B cell (primary cell): Measurements from ENCODE around the gene GKAP1. TPM values are rescaled to one million over a fixed set of nuclear protein-coding genes. Genes with fewer than 3 reads are reported as not detected.

ENCODE experiments used
- ATAC-seq: fragments of 200-7000 bp; cut with Tn5 transposase; one replicate; pipeline ENCODE4 v1.10.0; 2021; ENCODE audit warnings: low read depth, mild to moderate bottlenecking, moderate number of reproducible peaks, moderate library complexity
- CTCF ChIA-PET: fragments of 350-600 bp; sonication (Branson Sonifier 250); formaldehyde crosslinking; loops from one replicate; lab custom pipeline; 2021; ENCODE audit warnings: antibody characterized with exemption, inconsistent platforms; lab: Charles Lee
- POLR2A ChIA-PET: fragments of 350-600 bp; sonication (Branson Sonifier 250); formaldehyde crosslinking; loops from one replicate; lab custom pipeline; 2021; ENCODE audit warnings: antibody characterized with exemption; lab: Charles Lee
- DNase-seq: peaks from one replicate; pipeline ENCODE4 v3.0.0; 2013
- H2AFZ ChIP-seq: 2 replicates; pipeline ENCODE4 v1.6.1; 2012; ENCODE audit warnings: mild to moderate bottlenecking, low read depth, low read length; ENCODE audit not compliant: insufficient read depth, poor library complexity, severe bottlenecking
- H3K27ac ChIP-seq, 2 donors: 1 replicate in 1 of 2; 2 replicates in 1 of 2; pipeline ENCODE4 v1.5.1; 2012 to 2013; ENCODE audit warnings: low read length in 2 of 2, mild to moderate bottlenecking in 2 of 2, moderate library complexity in 1 of 2
- H3K27me3 ChIP-seq, 4 experiments: fragments of 200-600 bp in 1 of 4; sonication (generic) in 1 of 4; replicated peaks in 1 of 4; 1 replicate in 2 of 4; 2 replicates in 2 of 4; pipeline versions ENCODE4 v1.6.1 to v1.7.0; 2013 to 2016; ENCODE audit warnings: low read length in 3 of 4, mild to moderate bottlenecking in 2 of 4, mixed read lengths in 1 of 4, moderate library complexity in 1 of 4; ENCODE audit not compliant: insufficient read depth in 4 of 4, control insufficient read depth in 3 of 4; ENCODE audit errors: control extremely low read depth in 1 of 4
- H3K36me3 ChIP-seq, 2 experiments: replicated peaks in 1 of 2; 1 replicate in 1 of 2; 2 replicates in 1 of 2; pipeline versions ENCODE4 v1.6.1 to v1.7.1; 2013; ENCODE audit warnings: low read length in 1 of 2; ENCODE audit not compliant: insufficient read depth in 2 of 2, control insufficient read depth in 1 of 2; ENCODE audit errors: control extremely low read depth in 1 of 2, extremely low read depth in 1 of 2
- H3K4me1 ChIP-seq, 2 donors: fragments of 200-600 bp in 1 of 2; sonication (generic) in 1 of 2; 1 replicate in 1 of 2; 2 replicates in 1 of 2; pipeline versions ENCODE4 v1.5.1 to v1.6.1; 2013 to 2017; ENCODE audit warnings: low read length in 2 of 2; ENCODE audit not compliant: control insufficient read depth in 2 of 2, insufficient read depth in 2 of 2
- H3K4me2 ChIP-seq: replicated peaks from 2 replicates; pipeline ENCODE3; 2012; ENCODE audit warnings: mild to moderate bottlenecking, low read depth, low read length; ENCODE audit not compliant: poor library complexity, severe bottlenecking
- H3K4me3 ChIP-seq, 5 experiments: fragments of 200-600 bp in 1 of 5; sonication (generic) in 1 of 5; 1 replicate in 3 of 5; 2 replicates in 2 of 5; pipeline versions ENCODE4 v1.5.1 to v1.7.0; 2011 to 2016; ENCODE audit warnings: low read length in 4 of 5, mild to moderate bottlenecking in 4 of 5, low read depth in 2 of 5, control low read depth in 1 of 5, moderate library complexity in 1 of 5; ENCODE audit not compliant: insufficient read depth in 1 of 5; ENCODE audit errors: control extremely low read depth in 1 of 5, extremely low read depth in 1 of 5
- H3K79me2 ChIP-seq: fragments of 200-600 bp; sonication (generic); one replicate; pipeline ENCODE4 v1.6.0; 2016; ENCODE audit warnings: low read length; ENCODE audit not compliant: control insufficient read depth, insufficient read depth
- H3K9ac ChIP-seq: fragments of 200-600 bp; sonication (generic); 2 replicates; pipeline ENCODE4 v1.6.1; 2017; ENCODE audit warnings: mild to moderate bottlenecking, low read length, moderate library complexity
- H3K9me3 ChIP-seq, 3 donors: one replicate each; pipeline versions ENCODE4 v1.6.1 to v1.7.1; 2013; ENCODE audit warnings: low read length in 2 of 3; ENCODE audit not compliant: control insufficient read depth in 2 of 3, insufficient read depth in 1 of 3; ENCODE audit errors: control extremely low read depth in 1 of 3
- H4K20me1 ChIP-seq: 2 replicates; pipeline ENCODE4 v1.6.0; 2012; ENCODE audit warnings: mild to moderate bottlenecking, low read length; ENCODE audit not compliant: insufficient read depth, control insufficient read depth, poor library complexity, severe bottlenecking
- H3K27ac Mint-ChIP-seq: one replicate; pipeline ENCODE4 v1.8.0; 2021; ENCODE audit warnings: mixed read lengths
- H3K27me3 Mint-ChIP-seq: one replicate; pipeline ENCODE4 v1.8.0; 2021; ENCODE audit warnings: mixed read lengths
- H3K4me1 Mint-ChIP-seq: one replicate; pipeline ENCODE4 v1.8.0; 2021; ENCODE audit warnings: mixed read lengths
- H3K4me3 Mint-ChIP-seq: one replicate; pipeline ENCODE4 v1.8.0; 2021; ENCODE audit warnings: mixed read lengths
- H3K9me3 Mint-ChIP-seq: one replicate; pipeline ENCODE4 v1.8.0; 2022; ENCODE audit warnings: mixed read lengths; ENCODE audit not compliant: insufficient read depth
- EZH2 ChIP-seq: IDR thresholded peaks from 2 replicates; pipeline ENCODE4 v1.6.1; 2012; ENCODE audit warnings: borderline replicate concordance, low read depth, mild to moderate bottlenecking, moderate library complexity, low read length; ENCODE audit not compliant: insufficient read depth, poor library complexity, severe bottlenecking
- WGBS: methylation state at CpG from one replicate; pipeline ENCODE4 v1.1.5; 2013; ENCODE audit warnings: missing lambda C conversion rate; ENCODE audit not compliant: insufficient coverage; 5-methylcytosine and 5-hydroxymethylcytosine counted together
- intact Hi-C: fragments of 100-400 bp; cut with micrococcal nuclease; formaldehyde crosslinking; loops from one replicate; pipeline ENCODE4 v1.10.0; 2022
- polyA plus RNA-seq: library from polyadenylated mRNA; depleted of rRNA; stranded (reverse); fragments of >200 nt; gene quantifications from 2 replicates; pipeline ENCODE4 v1.2.3, GENCODE V29; 2012
- total RNA-seq, 2 donors: library from RNA; stranded (reverse); fragments of 120-200 nt in 1 of 2; gene quantifications; 1 replicate in 1 of 2; 2 replicates in 1 of 2; pipeline versions ENCODE4 v1.2.3 to v1.2.4, GENCODE V29; 2013 to 2022
- TF ChIP-seq, protein P1 (sequence below): fragments of 200-600 bp; IDR thresholded peaks from one replicate; pipeline ENCODE4 v1.8.0; 2022; ENCODE audit warnings: antibody characterized with exemption, mild to moderate bottlenecking

The GKAP1 gene
- total and polyA plus RNA-seq, 2 donors (not counting 1 experiment from before 2014, with no cell fraction given), result 2.7 to 23.1 TPM

DNA sequence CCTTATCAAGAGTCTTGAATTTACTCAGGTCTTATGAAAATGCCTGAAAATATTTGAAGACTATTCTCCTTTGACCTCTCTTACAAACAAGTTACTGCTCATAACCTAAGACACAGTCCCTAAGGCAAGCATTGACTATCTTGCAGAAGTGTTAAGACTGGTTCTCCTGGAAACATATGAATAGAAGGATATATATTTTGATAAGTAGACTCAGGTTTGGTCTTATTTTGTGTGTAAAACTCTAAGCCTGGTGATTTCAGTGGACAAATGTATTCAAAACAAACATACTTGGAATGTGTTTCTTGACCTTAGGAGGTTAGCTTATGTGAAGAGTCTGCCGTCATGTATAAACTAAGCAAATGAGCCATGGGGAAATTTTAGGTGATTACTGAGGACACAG lies 102.3 kb downstream of the GKAP1 start:
- Mint-ChIP-seq H3K27me3 (no peaks in the 10 kb centered on the region), H3K4me3 (no peak overlapping the region), H3K27ac (no peak overlapping the region), H3K4me1 (peaks cover 4% of the 10 kb centered on the region), H3K9me3 (no peaks in the 10 kb centered on the region)
- POLR2A ChIA-PET, result no interaction called here
- CTCF ChIA-PET, result no interaction called here
- H3K36me3 ChIP-seq, result no peaks in the 10 kb centered on the region
- intact Hi-C loops, result no loop called here
- H3K9me3 ChIP-seq, result no peaks in the 10 kb centered on the region
- ATAC-seq, result no peak
- H2AFZ ChIP-seq, result no peak overlapping the region
- no peaks in the 10 kb centered on the region for H4K20me1 ChIP-seq
- H3K27me3 ChIP-seq, result no peaks in the 10 kb centered on the region
- TF ChIP-seq EZH2, result no peak
- TF ChIP-seq, protein P1, sequence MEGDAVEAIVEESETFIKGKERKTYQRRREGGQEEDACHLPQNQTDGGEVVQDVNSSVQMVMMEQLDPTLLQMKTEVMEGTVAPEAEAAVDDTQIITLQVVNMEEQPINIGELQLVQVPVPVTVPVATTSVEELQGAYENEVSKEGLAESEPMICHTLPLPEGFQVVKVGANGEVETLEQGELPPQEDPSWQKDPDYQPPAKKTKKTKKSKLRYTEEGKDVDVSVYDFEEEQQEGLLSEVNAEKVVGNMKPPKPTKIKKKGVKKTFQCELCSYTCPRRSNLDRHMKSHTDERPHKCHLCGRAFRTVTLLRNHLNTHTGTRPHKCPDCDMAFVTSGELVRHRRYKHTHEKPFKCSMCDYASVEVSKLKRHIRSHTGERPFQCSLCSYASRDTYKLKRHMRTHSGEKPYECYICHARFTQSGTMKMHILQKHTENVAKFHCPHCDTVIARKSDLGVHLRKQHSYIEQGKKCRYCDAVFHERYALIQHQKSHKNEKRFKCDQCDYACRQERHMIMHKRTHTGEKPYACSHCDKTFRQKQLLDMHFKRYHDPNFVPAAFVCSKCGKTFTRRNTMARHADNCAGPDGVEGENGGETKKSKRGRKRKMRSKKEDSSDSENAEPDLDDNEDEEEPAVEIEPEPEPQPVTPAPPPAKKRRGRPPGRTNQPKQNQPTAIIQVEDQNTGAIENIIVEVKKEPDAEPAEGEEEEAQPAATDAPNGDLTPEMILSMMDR, result no peak
- H3K4me1 ChIP-seq, result no peaks in the 10 kb centered on the region
- no peak for DNase-seq
- H3K79me2 ChIP-seq, result no peaks in the 10 kb centered on the region
- no peak overlapping the region for H3K27ac ChIP-seq
- no peak overlapping the region for H3K9ac ChIP-seq
- H3K4me2 ChIP-seq, result no peak overlapping the region
- no peak overlapping the region for H3K4me3 ChIP-seq
- WGBS, result no CpG with 5 or more reads among the region's 1 CpG

DNA sequence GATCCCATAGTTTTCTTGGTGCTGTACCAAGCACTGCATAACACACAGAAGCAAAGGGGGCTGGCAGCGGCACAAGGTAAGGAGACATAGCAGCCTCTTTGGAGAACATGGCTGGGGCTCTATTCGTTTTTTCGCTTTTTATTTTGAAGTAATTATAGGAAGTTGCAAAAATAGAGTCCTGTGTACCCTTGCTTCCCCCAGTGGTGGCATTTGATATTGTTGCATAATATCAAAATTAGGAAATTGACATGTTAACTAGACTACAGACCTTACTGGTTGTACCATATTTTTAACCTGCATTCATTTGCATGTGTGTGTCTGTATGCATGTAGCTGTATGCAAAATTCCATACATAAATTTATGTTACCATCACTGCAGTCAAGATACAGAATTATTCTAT lies 103.2 kb downstream of the GKAP1 start:
- H3K4me1 ChIP-seq, result no peaks in the 10 kb centered on the region
- H3K4me3 ChIP-seq, result no peak overlapping the region
- no peaks in the 10 kb centered on the region for H3K36me3 ChIP-seq
- intact Hi-C loops, result no loop called here
- no peak overlapping the region for H3K9ac ChIP-seq
- H3K27ac ChIP-seq, result no peak overlapping the region
- CTCF ChIA-PET, result interaction anchor here (0.9 kb wide), 1 partner anchor 94 kb away, joined by 4 read pairs; no protein-coding TSS in a partner anchor
- no peaks in the 10 kb centered on the region for H4K20me1 ChIP-seq
- Mint-ChIP-seq H3K27me3 (no peaks in the 10 kb centered on the region), H3K27ac (no peak overlapping the region), H3K9me3 (no peaks in the 10 kb centered on the region), H3K4me1 (peaks cover 5% of the 10 kb centered on the region), H3K4me3 (peak overlapping the region; percentile 16)
- ATAC-seq (no peak), DNase-seq (peak; percentile 45)
- no peak overlapping the region for H2AFZ ChIP-seq
- H3K79me2 ChIP-seq, result no peaks in the 10 kb centered on the region
- no peak for TF ChIP-seq EZH2
- TF ChIP-seq, protein P1, result peak; percentile 70
- no peak overlapping the region for H3K4me2 ChIP-seq
- 40% methylated on average over 1 of the region's 3 CpGs for WGBS
- H3K9me3 ChIP-seq, result no peaks in the 10 kb centered on the region
- POLR2A ChIA-PET, result no interaction called here
- no peaks in the 10 kb centered on the region for H3K27me3 ChIP-seq
